NT2/D1 (cell line): ENCODE data around the gene GCN1.

Experiments used
- SUZ12 ChIP-seq: IDR thresholded peaks from 2 replicates; pipeline ENCODE4 v1.6.1; 2011; ENCODE audit not compliant: insufficient read length, insufficient read depth; ENCODE audit errors: extremely low read depth
- YY1 ChIP-seq: IDR thresholded peaks from 2 replicates; pipeline ENCODE4 v1.6.1; 2011; ENCODE audit not compliant: insufficient read length, insufficient read depth
- ZNF274 ChIP-seq: IDR thresholded peaks from 2 replicates; pipeline ENCODE4 v1.6.1; 2011; ENCODE audit warnings: mild to moderate bottlenecking, low read depth, low read length

DNA sequence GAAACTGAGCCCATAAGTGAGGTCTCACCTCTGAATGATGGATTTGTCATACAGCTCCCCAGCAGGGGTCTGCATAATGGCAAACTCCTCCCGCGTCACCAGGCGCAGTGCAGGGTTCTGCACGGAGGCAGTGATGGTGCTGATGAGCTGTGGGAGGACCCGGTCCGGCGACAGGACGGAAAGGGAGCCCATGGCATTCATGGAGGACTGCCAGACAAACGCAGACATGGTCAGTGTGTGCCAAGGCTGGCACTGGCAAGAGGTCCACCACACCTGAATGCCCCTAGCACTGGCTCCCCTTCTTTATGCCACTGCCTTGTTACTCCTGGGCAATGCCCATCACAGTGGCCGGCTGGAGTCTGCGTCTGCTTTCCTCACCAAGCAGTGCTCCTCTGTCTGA lies 32.7 kb downstream of the GCN1 start:
- TF ChIP-seq YY1, result no peak
- no peak for TF ChIP-seq SUZ12
- TF ChIP-seq ZNF274, result no peak
